Neutrophil (primary cell): ENCODE measurements around the gene RASSF3.

Source experiments
- H3K27ac ChIP-seq: fragments of 200-600 bp; sonication (generic); 2 replicates; pipeline ENCODE4 v1.5.1; 2016; ENCODE audit warnings: mild to moderate bottlenecking, moderate library complexity
- H3K27me3 ChIP-seq: fragments of 200-600 bp; sonication (generic); 2 replicates; pipeline ENCODE4 v1.6.0; 2016; ENCODE audit warnings: mild to moderate bottlenecking
- H3K36me3 ChIP-seq: fragments of 200-600 bp; sonication (generic); 2 replicates; pipeline ENCODE4 v1.5.1; 2017
- H3K4me1 ChIP-seq, 2 experiments: fragments of 200-600 bp in 1 of 2; sonication (generic) in 1 of 2; 1 replicate in 1 of 2; 2 replicates in 1 of 2; pipeline versions ENCODE4 v1.5.1 to v1.6.1; 2013 to 2016; ENCODE audit warnings: low read depth in 1 of 2, low read length in 1 of 2, mild to moderate bottlenecking in 1 of 2, moderate library complexity in 1 of 2; ENCODE audit not compliant: control insufficient read depth in 1 of 2, insufficient read depth in 1 of 2
- H3K4me3 ChIP-seq, 2 experiments: fragments of 200-600 bp in 1 of 2; sonication (generic) in 1 of 2; 1 replicate in 1 of 2; 2 replicates in 1 of 2; pipeline ENCODE4 v1.5.1; 2013 to 2016; ENCODE audit warnings: low read depth in 1 of 2, low read length in 1 of 2, mild to moderate bottlenecking in 1 of 2, moderate library complexity in 1 of 2
- H3K9me3 ChIP-seq: fragments of 200-600 bp; sonication (generic); 2 replicates; pipeline ENCODE4 v1.5.1; 2016
- TF ChIP-seq, protein P1 (sequence below): fragments of 200-600 bp; sonication (generic); IDR thresholded peaks from 2 replicates; pipeline ENCODE4 v1.5.1; 2016; ENCODE audit warnings: antibody characterized with exemption

The RASSF3 gene

GRCh38 chr12:64714551-64714968 is 104.3 kb downstream of the RASSF3 start:
- Histone ChIP-seq H3K4me3 (peak overlapping the region in 1 of 2 experiments; percentile 35), H3K9me3 (no peaks in the 10 kb centered on the region), H3K36me3 (peaks cover 19% of the 10 kb centered on the region), H3K27me3 (no peaks in the 10 kb centered on the region), H3K27ac (peak overlapping the region; percentile 95), H3K4me1 (peaks cover 77 to 80% of the 10 kb centered on the region in 2 experiments)
- TF ChIP-seq, protein P1, sequence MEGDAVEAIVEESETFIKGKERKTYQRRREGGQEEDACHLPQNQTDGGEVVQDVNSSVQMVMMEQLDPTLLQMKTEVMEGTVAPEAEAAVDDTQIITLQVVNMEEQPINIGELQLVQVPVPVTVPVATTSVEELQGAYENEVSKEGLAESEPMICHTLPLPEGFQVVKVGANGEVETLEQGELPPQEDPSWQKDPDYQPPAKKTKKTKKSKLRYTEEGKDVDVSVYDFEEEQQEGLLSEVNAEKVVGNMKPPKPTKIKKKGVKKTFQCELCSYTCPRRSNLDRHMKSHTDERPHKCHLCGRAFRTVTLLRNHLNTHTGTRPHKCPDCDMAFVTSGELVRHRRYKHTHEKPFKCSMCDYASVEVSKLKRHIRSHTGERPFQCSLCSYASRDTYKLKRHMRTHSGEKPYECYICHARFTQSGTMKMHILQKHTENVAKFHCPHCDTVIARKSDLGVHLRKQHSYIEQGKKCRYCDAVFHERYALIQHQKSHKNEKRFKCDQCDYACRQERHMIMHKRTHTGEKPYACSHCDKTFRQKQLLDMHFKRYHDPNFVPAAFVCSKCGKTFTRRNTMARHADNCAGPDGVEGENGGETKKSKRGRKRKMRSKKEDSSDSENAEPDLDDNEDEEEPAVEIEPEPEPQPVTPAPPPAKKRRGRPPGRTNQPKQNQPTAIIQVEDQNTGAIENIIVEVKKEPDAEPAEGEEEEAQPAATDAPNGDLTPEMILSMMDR: no peak

- TF ChIP-seq, protein P1: no peak
- no peaks in the 10 kb centered on the region for H3K9me3 ChIP-seq
- H3K4me3 ChIP-seq: no peak overlapping the region
- H3K27ac ChIP-seq: peak overlapping the region; percentile 95
- no peaks in the 10 kb centered on the region for H3K27me3 ChIP-seq
- peaks cover 81 to 83% of the 10 kb centered on the region in 2 experiments for H3K4me1 ChIP-seq
- H3K36me3 ChIP-seq: peaks cover 33% of the 10 kb centered on the region
These were observed 106.1 kb downstream of the RASSF3 start for GRCh38 chr12:64716371-64716770.

- Histone ChIP-seq H3K4me1 (peaks cover 77 to 82% of the 10 kb centered on the region in 2 experiments), H3K27ac (peak overlapping the region; percentile 95), H3K36me3 (peaks cover 38% of the 10 kb centered on the region)
These were observed 106.7 kb downstream of the RASSF3 start for GRCh38 chr12:64716839-64717455.

GRCh38 chr12:64718649-64719048 is 108.4 kb downstream of the RASSF3 start:
- Histone ChIP-seq H3K27me3 (no peaks in the 10 kb centered on the region), H3K4me1 (peaks cover 60 to 65% of the 10 kb centered on the region in 2 experiments), H3K36me3 (peaks cover 55% of the 10 kb centered on the region), H3K4me3 (peak overlapping the region; percentile 23 to 33), H3K27ac (peak overlapping the region; percentile 95), H3K9me3 (no peaks in the 10 kb centered on the region)
- TF ChIP-seq, protein P1: no peak

More at GRCh38 chr12:64716839-64717455, 106.7 kb downstream of the RASSF3 start:
- TF ChIP-seq, protein P1: no peak
- H3K9me3 ChIP-seq: no peaks in the 10 kb centered on the region
- no peak overlapping the region for H3K4me3 ChIP-seq
- no peaks in the 10 kb centered on the region for H3K27me3 ChIP-seq

DNA sequence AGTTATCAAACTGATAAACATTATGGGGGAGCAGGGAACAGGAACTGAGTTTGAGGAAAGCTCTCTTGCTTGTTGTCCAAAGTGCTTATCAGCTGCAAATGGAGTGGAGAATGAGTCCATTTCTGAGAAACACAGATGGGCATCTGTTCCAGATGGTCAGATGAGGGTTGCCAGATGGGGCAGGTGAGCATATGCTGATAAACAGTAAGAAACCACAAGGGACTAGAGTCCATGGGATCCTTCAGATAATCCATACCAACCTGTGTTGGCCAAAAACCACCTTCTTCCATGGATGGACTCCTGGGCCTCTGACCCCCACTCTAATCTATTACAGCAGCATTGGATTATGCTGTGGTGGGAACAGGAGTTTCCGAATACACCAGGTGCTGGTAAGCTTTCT is 110.6 kb downstream of the RASSF3 start:
- Histone ChIP-seq H3K9me3 (no peaks in the 10 kb centered on the region), H3K36me3 (peaks cover 69% of the 10 kb centered on the region), H3K4me1 (peaks cover 38 to 43% of the 10 kb centered on the region in 2 experiments), H3K4me3 (no peak overlapping the region), H3K27me3 (no peaks in the 10 kb centered on the region), H3K27ac (peak overlapping the region; percentile 95)
- TF ChIP-seq, protein P1: no peak
